HL-60 (cell line): ENCODE measurements around the gene TRAM2.

Experiments used
- TF ChIP-seq, protein P1 (sequence below): IDR thresholded peaks from one replicate; pipeline ENCODE4 v1.5.1; 2011; ENCODE audit warnings: low read length, control low read depth, inconsistent platforms; ENCODE audit not compliant: insufficient read depth
- TF ChIP-seq, protein P2 (sequence below): IDR thresholded peaks from 2 replicates; pipeline ENCODE4 v1.6.1; 2012; ENCODE audit warnings: low read depth; ENCODE audit not compliant: insufficient replicate concordance

GRCh38 chr6:52580905-52581304 is 4.0 kb upstream of the TRAM2 start:
- TF ChIP-seq, protein P1, sequence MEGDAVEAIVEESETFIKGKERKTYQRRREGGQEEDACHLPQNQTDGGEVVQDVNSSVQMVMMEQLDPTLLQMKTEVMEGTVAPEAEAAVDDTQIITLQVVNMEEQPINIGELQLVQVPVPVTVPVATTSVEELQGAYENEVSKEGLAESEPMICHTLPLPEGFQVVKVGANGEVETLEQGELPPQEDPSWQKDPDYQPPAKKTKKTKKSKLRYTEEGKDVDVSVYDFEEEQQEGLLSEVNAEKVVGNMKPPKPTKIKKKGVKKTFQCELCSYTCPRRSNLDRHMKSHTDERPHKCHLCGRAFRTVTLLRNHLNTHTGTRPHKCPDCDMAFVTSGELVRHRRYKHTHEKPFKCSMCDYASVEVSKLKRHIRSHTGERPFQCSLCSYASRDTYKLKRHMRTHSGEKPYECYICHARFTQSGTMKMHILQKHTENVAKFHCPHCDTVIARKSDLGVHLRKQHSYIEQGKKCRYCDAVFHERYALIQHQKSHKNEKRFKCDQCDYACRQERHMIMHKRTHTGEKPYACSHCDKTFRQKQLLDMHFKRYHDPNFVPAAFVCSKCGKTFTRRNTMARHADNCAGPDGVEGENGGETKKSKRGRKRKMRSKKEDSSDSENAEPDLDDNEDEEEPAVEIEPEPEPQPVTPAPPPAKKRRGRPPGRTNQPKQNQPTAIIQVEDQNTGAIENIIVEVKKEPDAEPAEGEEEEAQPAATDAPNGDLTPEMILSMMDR, result no peak
- TF ChIP-seq, protein P2, sequence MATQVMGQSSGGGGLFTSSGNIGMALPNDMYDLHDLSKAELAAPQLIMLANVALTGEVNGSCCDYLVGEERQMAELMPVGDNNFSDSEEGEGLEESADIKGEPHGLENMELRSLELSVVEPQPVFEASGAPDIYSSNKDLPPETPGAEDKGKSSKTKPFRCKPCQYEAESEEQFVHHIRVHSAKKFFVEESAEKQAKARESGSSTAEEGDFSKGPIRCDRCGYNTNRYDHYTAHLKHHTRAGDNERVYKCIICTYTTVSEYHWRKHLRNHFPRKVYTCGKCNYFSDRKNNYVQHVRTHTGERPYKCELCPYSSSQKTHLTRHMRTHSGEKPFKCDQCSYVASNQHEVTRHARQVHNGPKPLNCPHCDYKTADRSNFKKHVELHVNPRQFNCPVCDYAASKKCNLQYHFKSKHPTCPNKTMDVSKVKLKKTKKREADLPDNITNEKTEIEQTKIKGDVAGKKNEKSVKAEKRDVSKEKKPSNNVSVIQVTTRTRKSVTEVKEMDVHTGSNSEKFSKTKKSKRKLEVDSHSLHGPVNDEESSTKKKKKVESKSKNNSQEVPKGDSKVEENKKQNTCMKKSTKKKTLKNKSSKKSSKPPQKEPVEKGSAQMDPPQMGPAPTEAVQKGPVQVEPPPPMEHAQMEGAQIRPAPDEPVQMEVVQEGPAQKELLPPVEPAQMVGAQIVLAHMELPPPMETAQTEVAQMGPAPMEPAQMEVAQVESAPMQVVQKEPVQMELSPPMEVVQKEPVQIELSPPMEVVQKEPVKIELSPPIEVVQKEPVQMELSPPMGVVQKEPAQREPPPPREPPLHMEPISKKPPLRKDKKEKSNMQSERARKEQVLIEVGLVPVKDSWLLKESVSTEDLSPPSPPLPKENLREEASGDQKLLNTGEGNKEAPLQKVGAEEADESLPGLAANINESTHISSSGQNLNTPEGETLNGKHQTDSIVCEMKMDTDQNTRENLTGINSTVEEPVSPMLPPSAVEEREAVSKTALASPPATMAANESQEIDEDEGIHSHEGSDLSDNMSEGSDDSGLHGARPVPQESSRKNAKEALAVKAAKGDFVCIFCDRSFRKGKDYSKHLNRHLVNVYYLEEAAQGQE, result no peak
